Germinal center (tissue), 1 donor: ENCODE data around the gene CLASP1.
"Not testable (repeated sequence)": the region's sequence is repeated elsewhere in the genome, so short reads cannot be mapped to it uniquely, and the experiment has no call there.

ENCODE experiments used
- DNase-seq: peaks from one replicate; pipeline ENCODE4 v3.0.0; 2012; ENCODE audit warnings: mixed read lengths, low spot score

The CLASP1 gene

DNA sequence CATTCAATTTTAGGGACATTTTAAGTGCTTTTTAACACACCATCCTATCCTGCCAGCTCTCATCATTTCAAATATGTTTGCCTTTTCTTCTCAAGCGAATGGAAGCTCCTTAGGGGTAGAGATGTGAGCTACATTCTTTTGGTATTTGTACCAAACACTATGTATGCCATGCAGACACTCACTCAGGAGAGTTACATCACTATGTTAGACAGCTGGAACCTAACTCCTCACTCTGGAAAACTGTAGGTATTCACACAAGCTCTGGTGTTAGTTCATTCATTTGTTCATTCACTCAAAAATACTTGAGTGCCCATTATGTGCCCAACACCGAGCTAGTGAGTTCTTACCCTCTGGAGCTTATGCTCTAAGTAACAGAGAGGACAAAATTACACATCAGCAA, 144.9 kb downstream of the CLASP1 start:
- DNase-seq: no peak

DNA sequence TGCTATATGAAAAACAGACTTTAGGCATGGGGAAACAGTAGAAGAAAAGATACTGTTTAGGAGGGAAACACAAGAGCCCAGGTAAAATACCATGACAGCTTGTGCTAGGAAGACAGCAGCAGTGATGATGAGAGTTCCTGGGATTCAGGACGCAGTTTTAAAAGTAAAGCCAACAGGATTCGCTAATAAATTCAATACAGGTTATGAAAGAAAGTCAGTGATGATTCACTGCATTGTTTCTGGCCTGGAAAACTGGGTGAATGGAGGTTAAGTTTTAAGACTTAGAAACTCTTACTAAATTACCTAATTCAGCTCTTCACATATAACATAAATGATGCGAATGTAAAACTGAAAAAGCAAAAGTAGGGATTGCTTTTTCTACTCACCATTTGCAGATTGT, 146.5 kb downstream of the CLASP1 start:
- no peak for DNase-seq

DNA sequence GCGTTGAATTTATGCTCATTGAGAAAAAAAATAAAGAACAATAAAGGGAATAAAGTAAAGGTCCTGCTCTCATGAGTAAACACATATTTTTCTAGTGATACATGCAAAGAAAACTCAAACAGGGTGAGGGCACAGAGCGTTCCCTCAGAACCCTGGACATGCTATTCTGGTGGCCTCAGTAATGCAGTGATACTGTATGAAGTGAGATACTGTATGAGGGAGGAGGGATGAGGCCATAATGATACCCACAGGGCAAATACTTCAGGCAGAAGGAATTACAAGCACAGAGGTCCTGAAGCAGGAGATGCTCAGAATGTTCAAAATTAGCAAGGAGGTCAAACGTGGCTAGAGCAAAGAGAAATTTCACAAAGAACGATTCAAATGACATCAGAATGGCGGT, 147.0 kb downstream of the CLASP1 start:
- no peak for DNase-seq

GRCh38 chr2:121501554-121501953, 147.7 kb downstream of the CLASP1 start:
- no peak for DNase-seq

DNA sequence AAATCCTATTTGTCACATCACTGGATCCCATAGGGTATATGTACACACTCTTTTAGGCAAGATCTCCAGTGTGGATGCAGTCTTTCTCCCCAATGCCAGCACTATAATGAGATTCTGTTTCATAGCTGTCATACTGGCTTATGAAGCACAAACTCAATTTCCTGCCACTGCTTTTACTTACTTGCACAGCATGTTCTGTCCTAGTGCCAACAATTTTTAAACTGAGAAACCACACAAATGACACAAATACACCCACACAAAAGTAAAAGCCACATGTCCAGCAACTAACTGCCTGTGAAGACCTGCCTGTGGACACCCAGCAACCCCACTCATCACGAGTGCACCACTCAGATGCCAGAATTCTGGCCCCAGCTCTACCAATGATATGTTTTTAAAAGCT, 148.2 kb downstream of the CLASP1 start:
- DNase-seq: no peak

- DNase-seq: no peak
These were observed 150.5 kb downstream of the CLASP1 start for GRCh38 chr2:121498731-121499130.

GRCh38 chr2:121492409-121492808, 156.9 kb downstream of the CLASP1 start:
- DNase-seq: no peak

DNA sequence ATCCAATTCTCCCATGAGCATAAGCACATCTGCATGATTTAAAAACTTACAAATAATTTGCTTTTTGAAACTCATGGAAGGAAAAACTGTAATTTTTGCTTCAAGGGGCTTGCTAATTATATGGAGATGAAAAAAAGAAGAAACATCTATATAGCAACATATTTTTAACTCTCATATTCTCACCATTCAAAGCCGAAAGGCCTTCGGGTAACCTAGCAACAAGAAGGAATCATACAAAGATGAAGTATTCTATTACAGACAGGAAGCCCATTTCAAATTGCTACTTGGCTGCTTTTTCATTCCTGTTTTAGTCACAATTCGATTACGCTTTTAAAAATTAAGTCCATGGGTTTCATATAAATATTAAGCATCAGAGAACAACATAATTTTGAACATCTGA, 157.7 kb downstream of the CLASP1 start:
- no peak for DNase-seq

GRCh38 chr2:121490584-121491133, 158.6 kb downstream of the CLASP1 start:
- DNase-seq: no peak

DNA sequence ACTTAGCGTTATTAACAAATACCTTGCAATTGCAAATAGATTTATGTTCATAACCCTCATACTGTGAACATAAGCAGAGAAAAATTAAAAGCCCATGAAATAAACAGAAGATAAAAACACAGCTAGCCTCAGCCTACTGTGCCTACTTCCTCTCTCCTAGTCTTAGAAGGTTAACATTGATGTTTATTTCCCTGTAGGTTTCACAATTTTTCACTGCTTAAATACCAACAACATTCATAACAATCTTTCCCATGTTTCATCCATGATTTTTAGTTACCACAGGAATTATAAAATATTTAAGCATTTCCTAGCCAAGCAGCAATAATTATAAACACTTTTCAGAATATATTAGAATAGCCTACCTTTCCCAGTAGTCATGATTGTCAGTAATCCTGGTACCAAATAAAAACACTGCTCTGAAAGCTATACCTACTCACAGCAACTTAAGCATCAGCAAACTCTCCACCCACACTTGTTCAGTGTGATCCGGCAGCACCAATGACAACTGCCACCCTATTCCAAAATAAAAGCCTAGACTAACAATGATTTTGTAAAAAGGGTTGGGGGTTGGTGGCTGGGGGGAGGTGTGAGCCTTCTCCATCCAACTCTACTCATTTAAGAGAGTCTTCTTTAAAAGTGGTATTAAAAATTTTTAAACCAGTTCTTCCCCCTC, 159.2 kb downstream of the CLASP1 start:
- DNase-seq: no peak

GRCh38 chr2:121489284-121489683, 160.0 kb downstream of the CLASP1 start:
- DNase-seq: no peak

DNA sequence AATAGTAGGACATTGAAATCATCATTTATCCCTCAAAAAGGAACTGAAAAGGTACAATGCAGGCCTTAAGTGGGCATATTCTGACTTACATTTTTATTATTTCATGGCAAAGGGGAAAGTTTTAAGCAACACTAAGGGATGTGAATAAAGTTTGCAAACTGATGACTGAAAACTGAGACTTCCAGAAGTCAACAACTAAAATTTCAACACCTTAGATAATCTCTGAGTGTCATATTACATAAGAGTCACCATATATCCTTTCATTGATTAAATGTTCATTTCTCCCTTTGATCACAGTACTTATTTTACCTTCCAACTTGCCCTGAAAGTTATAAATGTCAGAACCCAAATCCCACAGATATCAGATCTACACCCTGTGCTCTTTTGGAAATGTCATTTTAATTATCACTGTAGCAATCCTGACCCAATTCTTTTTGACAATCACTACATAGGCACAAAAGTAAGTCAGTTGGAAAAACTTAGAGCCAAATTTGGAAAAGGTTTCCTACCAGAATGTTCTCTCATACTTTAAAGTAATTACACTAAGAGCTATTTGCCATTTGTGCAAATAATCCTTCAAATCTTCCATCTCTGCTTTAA, 163.0 kb downstream of the CLASP1 start:
- no peak for DNase-seq

DNA sequence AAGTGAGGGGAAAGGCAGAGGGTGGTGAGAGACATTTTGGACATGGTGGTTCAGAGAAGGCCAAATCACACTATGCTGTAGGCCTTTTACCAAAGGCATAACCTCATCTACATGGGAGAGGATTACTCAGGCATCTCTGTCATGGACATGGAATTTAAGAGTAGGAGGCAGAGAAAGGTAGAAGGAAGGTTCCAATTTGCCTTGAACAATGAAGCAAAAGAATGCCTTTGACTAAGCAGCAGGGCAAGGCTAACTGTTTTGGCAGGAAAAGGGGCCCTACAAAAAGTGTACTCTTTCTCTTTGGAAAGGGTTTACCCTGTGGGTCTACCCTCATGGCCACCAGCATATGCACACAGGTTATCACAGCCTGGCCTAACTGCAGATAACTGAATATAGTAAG, 164.2 kb downstream of the CLASP1 start:
- no peak for DNase-seq

- no peak for DNase-seq
These were observed 165.4 kb downstream of the CLASP1 start for GRCh38 chr2:121483846-121484245.

GRCh38 chr2:121483021-121483420, 166.2 kb downstream of the CLASP1 start:
- no peak for DNase-seq

GRCh38 chr2:121480826-121481225, 168.4 kb downstream of the CLASP1 start:
- no peak for DNase-seq

DNA sequence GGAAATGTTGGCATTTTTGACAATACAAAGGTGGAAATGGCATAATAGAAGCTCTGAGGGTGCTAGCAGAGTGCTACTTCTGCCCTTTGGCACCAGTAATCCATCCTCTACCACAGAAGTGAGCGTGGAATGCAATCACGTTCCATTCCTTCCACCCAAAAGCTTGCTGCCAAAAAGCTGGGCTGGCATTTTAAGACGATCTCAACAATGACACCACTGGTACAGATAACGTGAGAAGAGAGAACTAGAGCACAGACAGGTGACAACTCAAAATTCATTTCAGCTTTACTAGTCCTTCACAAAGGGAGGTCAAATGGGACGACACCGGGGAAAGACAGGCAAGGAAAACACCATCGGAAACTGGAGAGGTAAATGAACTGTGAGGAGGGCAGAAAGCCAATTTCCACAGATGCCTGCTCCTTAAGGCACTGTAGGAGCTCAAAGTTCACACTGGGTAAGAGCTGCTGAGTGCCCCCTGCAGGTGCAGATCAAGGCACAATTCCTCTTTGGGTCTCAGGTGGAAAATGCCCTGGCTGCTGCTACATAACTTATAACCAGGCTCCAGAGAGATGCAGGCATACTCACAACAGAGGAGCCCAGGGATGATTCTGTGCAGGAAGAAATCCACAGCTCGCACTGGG, 169.3 kb downstream of the CLASP1 start:
- DNase-seq: no peak

- DNase-seq: no peak
These were observed 170.1 kb downstream of the CLASP1 start for GRCh38 chr2:121478996-121479745.

GRCh38 chr2:121478358-121478995, 170.8 kb downstream of the CLASP1 start:
- DNase-seq: not testable (repeated sequence)

DNA sequence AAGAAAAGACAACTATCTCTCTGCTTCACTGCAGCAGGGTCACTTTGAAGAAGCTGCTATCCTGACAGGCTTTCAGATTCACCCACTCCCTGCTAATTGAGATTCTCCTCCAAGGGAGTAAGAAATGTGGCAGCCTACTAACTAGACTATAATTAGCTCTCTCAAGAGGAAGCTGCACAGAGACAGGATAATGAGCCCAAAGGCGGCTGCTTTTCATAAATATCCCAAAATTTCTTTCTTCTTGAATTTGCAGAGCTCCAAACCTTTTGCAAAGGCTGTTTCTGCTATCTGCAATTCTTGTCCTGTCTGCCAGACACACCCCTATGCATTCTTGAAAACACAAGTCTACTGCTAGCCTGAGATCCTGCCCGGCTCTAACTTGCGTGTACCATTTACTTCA, 172.6 kb downstream of the CLASP1 start:
- DNase-seq: no peak

- DNase-seq: no peak
These were observed 173.3 kb downstream of the CLASP1 start for GRCh38 chr2:121475811-121476571.
